HG03045 (cell line): ENCODE measurements around the gene DGKD.
A peak's percentile ranks its signal among the peaks of the same experiment; 100 is the strongest.

Source experiments
- ATAC-seq: cut with Tn5 transposase; IDR thresholded peaks from one replicate; pipeline ENCODE4 v1.9.1; 2021; ENCODE audit warnings: mild to moderate bottlenecking, moderate library complexity; ENCODE audit not compliant: unreplicated experiment

The DGKD gene

DNA sequence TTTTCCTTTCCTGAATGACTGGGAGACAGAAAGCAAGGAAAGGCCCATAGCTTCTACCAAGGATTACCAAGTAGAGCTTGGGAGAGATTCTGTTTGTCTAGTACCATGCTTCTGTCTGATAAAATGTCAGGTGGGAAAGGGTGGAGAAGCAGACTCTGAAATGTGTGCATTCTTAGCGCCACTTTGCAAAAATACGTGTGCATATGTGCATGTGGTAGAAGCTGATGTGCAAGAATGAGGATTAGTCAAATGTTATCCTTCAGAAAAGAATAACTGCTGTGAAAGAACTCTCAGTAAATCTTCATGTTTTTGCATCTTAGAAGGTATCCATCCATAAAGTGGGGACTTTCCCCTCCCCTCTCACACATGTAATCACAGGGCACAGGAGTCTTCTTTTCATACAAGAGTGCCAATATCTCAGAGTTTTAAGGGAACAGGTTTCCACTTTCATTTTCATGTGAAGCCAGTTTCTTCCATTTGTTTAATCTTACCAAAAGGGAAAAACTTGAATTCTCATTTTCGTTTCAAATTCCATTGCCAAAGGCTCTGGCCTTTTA is 15.4 kb upstream of the DGKD start:
- ATAC-seq = no peak

GRCh38 chr2:233339427-233339826 is 14.9 kb upstream of the DGKD start:
- ATAC-seq = no peak

- no peak for ATAC-seq
These were observed 13.0 kb upstream of the DGKD start for GRCh38 chr2:233341296-233341695.

GRCh38 chr2:233342301-233342700 is 12.0 kb upstream of the DGKD start:
- no peak for ATAC-seq

DNA sequence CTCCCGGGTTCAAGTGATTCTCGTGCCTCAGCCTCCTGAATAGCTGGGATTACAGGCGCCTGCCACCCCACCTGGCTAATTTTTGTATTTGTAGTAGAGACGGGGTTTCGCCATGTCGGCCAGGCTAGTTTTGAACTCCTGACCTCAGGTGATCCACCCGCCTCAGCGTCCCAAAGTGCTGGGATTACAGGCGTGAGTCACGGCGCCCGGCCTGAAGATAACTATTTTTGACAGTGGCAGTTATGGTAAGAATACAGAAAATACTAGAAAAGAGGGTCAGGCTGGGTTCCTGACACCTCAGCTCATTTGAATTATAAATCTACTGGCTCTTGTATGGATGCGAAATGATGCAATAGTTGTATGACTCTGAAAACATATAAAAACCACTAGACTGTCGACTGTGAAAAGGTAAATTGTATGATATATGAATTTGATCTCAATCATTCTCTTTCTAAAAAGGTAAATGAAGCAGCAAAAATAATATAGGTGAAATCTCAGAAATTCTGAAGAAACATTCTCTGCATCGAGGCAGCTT is 11.1 kb upstream of the DGKD start:
- ATAC-seq = no peak

DNA sequence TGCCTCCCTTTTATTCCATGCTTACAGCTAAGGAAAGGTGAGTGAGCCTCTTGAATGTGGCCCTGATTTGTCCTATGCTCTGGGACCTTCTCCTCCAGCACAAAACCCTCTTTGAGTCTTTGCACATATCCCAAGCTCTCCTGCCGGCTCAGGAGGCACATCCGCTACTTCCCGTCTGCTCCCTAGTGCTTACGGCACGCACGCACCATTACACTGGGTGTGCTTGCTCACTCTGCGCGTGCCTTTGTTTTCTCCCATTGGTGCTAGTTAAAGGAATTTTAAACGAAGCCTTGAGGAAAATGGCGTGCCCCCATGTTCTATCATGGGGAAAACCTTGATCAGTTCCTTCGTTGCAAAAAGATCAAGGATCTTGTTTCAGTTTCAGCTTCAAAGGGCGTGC is 7.9 kb upstream of the DGKD start:
- ATAC-seq = no peak

DNA sequence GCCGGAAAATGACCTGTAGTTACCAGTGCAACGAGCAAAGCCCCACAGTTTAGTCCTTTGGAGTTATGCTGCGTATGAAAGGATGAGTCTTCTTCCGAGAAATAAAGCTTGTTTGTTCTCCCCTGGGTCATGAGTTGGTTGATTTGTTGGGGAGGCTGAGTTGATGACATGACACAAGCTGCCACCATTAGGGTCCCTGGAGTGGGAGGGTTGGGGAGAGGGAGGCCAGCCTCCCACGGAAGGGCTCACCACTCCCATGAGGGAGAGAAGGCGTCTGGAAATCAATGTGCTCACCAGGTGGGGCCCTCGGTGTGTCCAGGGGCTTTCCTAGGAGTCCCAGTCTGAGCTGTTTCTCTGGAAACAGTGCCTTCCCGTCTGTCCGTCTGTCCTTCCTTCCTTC is 7.4 kb upstream of the DGKD start:
- no peak for ATAC-seq

DNA sequence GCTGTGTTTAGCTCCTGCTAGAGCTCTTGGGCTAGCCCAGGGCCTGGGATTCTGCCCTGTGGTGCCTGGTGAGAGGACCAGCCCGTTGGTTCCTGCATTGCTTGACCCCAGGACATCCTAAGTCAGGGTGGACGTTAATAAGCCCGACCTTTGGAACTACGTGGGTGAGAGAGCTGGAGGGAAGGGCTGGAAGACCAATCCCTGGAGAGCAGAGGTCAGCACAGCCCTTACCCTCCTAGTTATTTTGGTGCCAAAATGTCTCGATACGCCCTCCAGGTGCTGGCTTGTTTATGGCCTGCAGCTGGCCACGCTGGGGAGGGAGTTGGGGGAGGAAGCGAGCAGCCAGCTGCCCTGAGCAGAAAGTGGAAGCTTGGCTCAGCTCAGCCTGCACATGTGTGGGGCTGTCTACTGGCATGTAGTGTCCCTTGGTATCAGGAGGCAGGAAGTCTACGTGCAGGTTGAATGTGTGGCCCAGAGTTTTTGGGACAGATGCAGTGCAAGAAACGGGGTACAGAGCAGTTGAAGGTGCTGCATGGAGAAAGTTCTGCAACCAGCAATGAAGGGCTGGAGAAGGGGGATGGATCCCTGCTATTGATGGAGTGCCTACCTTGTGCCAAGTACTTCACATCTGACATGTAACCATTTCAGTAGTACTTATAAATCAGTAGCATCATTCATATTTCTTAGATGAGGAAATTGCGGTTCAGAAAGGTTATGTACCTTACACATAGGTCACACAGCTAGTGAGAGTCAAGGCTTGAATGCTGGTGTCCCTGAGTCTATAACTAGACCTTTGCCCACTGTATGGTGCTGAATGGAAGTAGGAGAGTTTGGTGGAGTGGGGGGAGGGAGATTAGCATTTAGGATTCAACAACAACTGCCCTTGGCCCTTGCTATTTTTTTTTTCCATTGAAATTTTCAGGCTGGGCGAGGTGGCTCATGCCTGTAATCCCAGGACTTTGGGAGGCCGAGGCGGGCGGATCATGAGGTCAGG is 5.0 kb upstream of the DGKD start:
- peak; percentile 65 for ATAC-seq

- no peak for ATAC-seq
These were observed 3.6 kb upstream of the DGKD start for GRCh38 chr2:233350708-233351107.

- no peak for ATAC-seq
These were observed 2.9 kb upstream of the DGKD start for GRCh38 chr2:233351423-233351822.

DNA sequence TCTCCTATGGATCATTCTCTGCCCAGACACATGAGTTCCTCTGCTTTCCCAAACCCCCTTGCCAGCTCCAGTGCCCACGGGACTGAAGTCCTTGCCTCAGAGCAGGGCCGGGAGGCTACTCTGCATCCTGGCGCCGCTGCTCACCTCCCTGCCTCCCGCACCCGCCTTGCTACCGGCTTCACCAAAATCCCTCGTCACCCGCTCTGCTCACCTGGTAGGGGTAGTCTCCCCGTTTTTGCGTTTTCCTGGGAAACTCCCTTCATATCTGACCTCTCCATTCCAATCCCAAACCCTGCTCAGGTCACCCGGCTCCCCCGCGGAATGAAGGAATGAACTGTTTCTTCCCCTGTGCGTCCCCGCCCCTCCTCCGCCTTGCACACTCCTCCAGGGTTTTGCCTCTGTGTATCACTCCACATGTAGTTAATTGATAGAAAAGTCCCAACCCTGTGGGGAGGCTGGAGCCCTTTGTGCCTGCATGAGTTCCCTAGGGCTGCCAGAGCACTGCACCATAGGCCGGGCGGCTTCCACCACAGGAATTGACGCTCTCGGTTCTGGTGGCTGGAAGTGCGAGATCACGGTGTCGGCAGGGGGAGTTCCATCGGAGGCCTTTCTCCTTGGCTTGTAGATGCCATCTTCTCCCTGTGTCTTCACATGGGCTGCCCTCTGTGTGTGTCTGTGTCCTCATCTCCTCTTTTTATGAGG is 2.0 kb upstream of the DGKD start:
- ATAC-seq = no peak

GRCh38 chr2:233353101-233353768 is 1.1 kb upstream of the DGKD start:
- ATAC-seq = no peak

DNA sequence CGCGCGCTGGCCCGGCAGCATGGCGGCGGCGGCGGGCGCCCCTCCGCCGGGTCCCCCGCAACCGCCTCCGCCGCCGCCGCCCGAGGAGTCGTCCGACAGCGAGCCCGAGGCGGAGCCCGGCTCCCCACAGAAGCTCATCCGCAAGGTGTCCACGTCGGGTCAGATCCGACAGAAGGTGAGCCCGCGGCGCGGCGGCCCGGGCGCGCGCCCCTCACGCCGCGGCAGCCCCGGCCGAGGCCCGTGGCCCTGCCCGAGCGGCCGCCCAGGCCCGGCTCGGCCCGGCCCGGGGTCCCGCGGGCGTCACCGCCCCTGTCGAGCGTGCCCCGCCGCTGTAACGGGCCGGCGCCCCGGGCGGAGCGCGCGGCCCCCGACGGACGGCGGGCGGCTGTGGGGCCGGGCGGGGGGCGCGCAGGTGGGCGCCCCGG is 218 bp downstream of the DGKD start:
- peak; percentile 51 for ATAC-seq

GRCh38 chr2:233354971-233355574 is 779 bp downstream of the DGKD start:
- ATAC-seq = peak; percentile 8

- ATAC-seq = no peak
These were observed 1.6 kb downstream of the DGKD start for GRCh38 chr2:233355916-233356315.

DNA sequence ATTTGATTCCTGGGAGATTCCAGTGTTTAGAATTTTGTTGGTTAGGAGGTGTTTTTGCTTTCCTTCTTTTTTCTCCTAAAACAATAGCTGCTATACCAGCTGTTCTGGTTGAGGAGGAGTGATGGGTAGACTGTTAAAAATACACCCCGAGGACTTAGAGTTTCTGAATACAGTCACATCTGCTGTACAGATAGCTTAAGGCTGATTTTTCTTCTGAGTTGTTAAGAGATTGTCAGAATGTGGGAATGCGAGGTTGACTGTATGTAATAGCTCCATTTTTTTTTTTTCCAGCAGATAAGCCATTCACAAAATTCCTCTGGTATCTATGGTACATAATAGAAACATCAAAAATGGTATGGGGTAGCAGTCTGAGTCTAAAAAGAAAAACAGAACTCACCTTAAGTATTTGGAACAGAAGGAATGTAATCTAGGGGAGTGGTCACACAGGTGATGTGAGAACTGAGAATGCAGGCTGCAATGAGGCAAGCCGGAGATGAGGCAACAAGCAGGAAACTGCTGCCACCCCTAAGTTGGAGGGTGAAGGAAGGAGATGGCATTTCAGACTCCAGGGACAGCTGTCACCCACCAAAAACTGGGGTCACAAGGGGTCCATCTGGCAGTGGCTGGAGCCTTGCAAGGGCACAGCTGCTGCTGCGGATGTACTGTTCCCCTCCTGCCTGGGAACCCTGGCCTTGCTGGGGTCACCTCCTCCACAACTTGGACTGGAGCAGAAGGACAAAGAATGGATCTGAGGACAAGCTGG is 2.4 kb downstream of the DGKD start:
- no peak for ATAC-seq

DNA sequence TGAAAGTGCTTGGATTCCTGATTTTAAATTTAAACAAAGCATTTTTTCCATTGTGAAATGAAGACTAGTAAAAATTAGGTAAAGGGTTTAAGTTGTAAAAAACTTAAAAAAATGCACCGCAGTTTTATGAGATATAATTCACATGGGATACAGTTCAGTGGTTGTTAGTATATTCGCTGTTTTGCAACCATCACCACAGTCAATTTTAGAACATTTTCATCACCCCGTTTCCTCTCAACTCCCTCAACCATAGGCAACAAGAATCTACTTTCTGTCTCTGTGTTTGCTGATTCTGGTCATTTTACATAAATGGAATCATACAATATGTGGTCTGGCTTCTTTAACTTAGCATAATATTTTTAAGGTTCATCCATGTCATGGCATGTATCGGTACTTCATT is 4.0 kb downstream of the DGKD start:
- ATAC-seq = no peak

GRCh38 chr2:233358947-233359346 is 4.7 kb downstream of the DGKD start:
- ATAC-seq = no peak

- ATAC-seq = no peak
These were observed 5.5 kb downstream of the DGKD start for GRCh38 chr2:233359823-233360222.

- no peak for ATAC-seq
These were observed 6.5 kb downstream of the DGKD start for GRCh38 chr2:233360771-233361176.
